K562 (cell line): ENCODE results near the gene LEAP2. TPM values are rescaled to one million over a fixed set of nuclear protein-coding genes. Genes with fewer than 3 reads are reported as not detected.

Experiments used
- ATAC-seq: fragments of 200-7000 bp; cut with Tn5 transposase; 3 replicates; pipeline ENCODE4 v1.9.1; 2020; ENCODE audit warnings: moderate library complexity
- BruUV-seq: library from RNA; stranded (reverse); fragments of 400-500 nt; replicated peaks from 2 replicates; lab custom pipeline; 2021; lab: Mats Ljungman, UMichigan
- CTCF ChIA-PET: fragments of 300-600 bp; formaldehyde crosslinking; extraction: SDS; loops from one replicate; lab custom pipeline; 2021; ENCODE audit warnings: low intra/inter-chr PET ratio; lab: Yijun Ruan, JAX
- POLR2A ChIA-PET: fragments of 300-600, 350-650 bp; sonication (Branson Sonifier 250); formaldehyde crosslinking; extraction: SDS; loops from one replicate; lab custom pipeline; 2021; ENCODE audit warnings: antibody characterized with exemption, inconsistent platforms; lab: Yijun Ruan, JAX
- DNase-seq, 4 experiments: peaks; one replicate each; pipeline versions ENCODE4 v3.0.0 to v3.0.0-alpha.2; 2011 to 2018; ENCODE audit warnings: low spot score in 3 of 4, mixed read lengths in 3 of 4; ENCODE audit errors: extremely low read depth in 1 of 4
- FAIRE-seq: peaks from 2 replicates; lab custom pipeline; 2011; peaks lifted over from hg19 to GRCh38; lab: Jason Lieb, UNC
- H2AFZ ChIP-seq: 2 replicates; pipeline ENCODE4 v1.6.0; 2011; ENCODE audit warnings: low read depth, low read length, control low read depth, inconsistent platforms
- H3K27ac ChIP-seq: fragments of 200-600 bp; 3 replicates; pipeline ENCODE4 v1.8.0; 2011; ENCODE audit warnings: low read depth, mild to moderate bottlenecking, control low read depth, inconsistent platforms, low read length, moderate library complexity, mixed read lengths; ENCODE audit errors: extremely low read depth
- H3K27me3 ChIP-seq, 2 experiments: fragments of 300-600 bp in 1 of 2; 2 replicates in 1 of 2; 3 replicates in 1 of 2; pipeline versions ENCODE4 v1.6.0 to v1.8.0; 2011; ENCODE audit warnings: inconsistent platforms in 2 of 2, low read length in 2 of 2, mild to moderate bottlenecking in 1 of 2, mixed read lengths in 1 of 2, moderate library complexity in 1 of 2; ENCODE audit not compliant: control insufficient read depth in 2 of 2, insufficient read depth in 2 of 2
- H3K36me3 ChIP-seq: fragments of 300-600 bp; 3 replicates; pipeline ENCODE4 v1.8.0; 2011; ENCODE audit warnings: mild to moderate bottlenecking, low read length, inconsistent platforms; ENCODE audit not compliant: control insufficient read depth, insufficient read depth
- H3K4me1 ChIP-seq, 2 experiments: fragments of 200-600 bp in 1 of 2; replicated peaks in 1 of 2; 2 replicates in 1 of 2; 3 replicates in 1 of 2; pipeline versions ENCODE4 v1.5.1 to v1.8.0; 2011; ENCODE audit warnings: inconsistent platforms in 2 of 2, low read length in 2 of 2, mild to moderate bottlenecking in 1 of 2, mixed read lengths in 1 of 2, moderate library complexity in 1 of 2; ENCODE audit not compliant: control insufficient read depth in 2 of 2, insufficient read depth in 2 of 2
- H3K4me2 ChIP-seq: 2 replicates; pipeline ENCODE4 v1.6.1; 2011; ENCODE audit warnings: low read length, control low read depth, inconsistent platforms, mixed read lengths; ENCODE audit not compliant: insufficient read depth
- H3K4me3 ChIP-seq: fragments of 200-600 bp; sonication (generic), shearing (Covaris generic); 2 replicates; pipeline ENCODE4 v1.5.1; 2016; ENCODE audit warnings: control low read depth, inconsistent platforms
- H3K79me2 ChIP-seq: fragments of 200-600 bp; 3 replicates; pipeline ENCODE4 v1.8.0; 2011; ENCODE audit warnings: low read length, inconsistent platforms; ENCODE audit not compliant: control insufficient read depth, insufficient read depth
- H3K9ac ChIP-seq, 2 experiments: 2 replicates each; pipeline versions ENCODE4 v1.6.0 to v1.6.1; 2011; ENCODE audit warnings: low read depth in 2 of 2, low read length in 2 of 2, control low read depth in 1 of 2, inconsistent platforms in 1 of 2, mild to moderate bottlenecking in 1 of 2, mixed read lengths in 1 of 2; ENCODE audit not compliant: insufficient read depth in 1 of 2
- H3K9me1 ChIP-seq: one replicate; pipeline ENCODE4 v1.6.0; 2011; ENCODE audit warnings: inconsistent platforms, mild to moderate bottlenecking, low read length, moderate library complexity; ENCODE audit not compliant: control insufficient read depth, insufficient read depth
- H3K9me3 ChIP-seq: replicated peaks from 2 replicates; pipeline ENCODE4 v1.5.1; 2011; ENCODE audit warnings: low read depth, low read length, inconsistent platforms; ENCODE audit not compliant: control insufficient read depth, insufficient read depth
- H4K20me1 ChIP-seq: replicated peaks from 2 replicates; pipeline ENCODE4 v1.6.1; 2011; ENCODE audit warnings: low read length, inconsistent platforms, mixed read lengths; ENCODE audit not compliant: control insufficient read depth, insufficient read depth
- CC2D1A ChIP-seq: fragments of 450-650 bp; IDR thresholded peaks from 2 replicates; pipeline ENCODE4 v1.6.1; 2017; ENCODE audit warnings: mild to moderate bottlenecking
- CREB1 ChIP-seq, 2 experiments: sonication (generic) in 1 of 2; formaldehyde crosslinking in 1 of 2; IDR thresholded peaks; 2 replicates each; pipeline versions ENCODE4 v1.6.1 to v1.8.0; 2012 to 2022; ENCODE audit warnings: inconsistent platforms in 1 of 2, mild to moderate bottlenecking in 1 of 2, missing genetic modification reagents in 1 of 2, moderate library complexity in 1 of 2
- NCOA6 ChIP-seq: fragments of 450-650 bp; IDR thresholded peaks from 2 replicates; pipeline ENCODE4 v1.6.1; 2017; ENCODE audit warnings: mild to moderate bottlenecking
- OTX1 ChIP-seq: fragments of 450-650 bp; formaldehyde crosslinking; IDR thresholded peaks from 2 replicates; pipeline ENCODE4 v1.4.0; 2022; ENCODE audit warnings: mild to moderate bottlenecking
- ZNF224 ChIP-seq: sonication (generic); formaldehyde crosslinking; IDR thresholded peaks from 2 replicates; pipeline ENCODE4 v1.8.0; 2022; ENCODE audit warnings: mild to moderate bottlenecking, missing genetic modification reagents
- ZNF239 ChIP-seq: fragments of 250-450 bp; sonication (Bioruptor Pico); IDR thresholded peaks from 2 replicates; pipeline ENCODE4 v1.4.0; 2020; ENCODE audit warnings: mild to moderate bottlenecking
- WGBS: fragments of 100-300 bp; shearing (Covaris generic); methylation state at CpG from one replicate; pipeline ENCODE4 v1.1.6; 2016; ENCODE audit warnings: low coverage, mixed read lengths; ENCODE audit not compliant: insufficient coverage; ENCODE audit errors: missing lambda C conversion rate; 5-methylcytosine and 5-hydroxymethylcytosine counted together
- in situ Hi-C: fragments of 300-500 bp; cut with MboI; formaldehyde crosslinking; loops from 4 replicates; pipeline ENCODE4 v1.15.0; 2018; ENCODE audit warnings: inconsistent platforms, mixed read lengths
- intact Hi-C: fragments of 100-400 bp; cut with micrococcal nuclease; formaldehyde crosslinking; loops from 2 replicates; pipeline ENCODE4 v1.14.2; 2022
- polyA plus RNA-seq, 8 experiments: library from polyadenylated mRNA; depleted of rRNA in 4 of 8; stranded (reverse) in 5 of 8; unstranded in 3 of 8; fragments of >200 nt; fragmentation: Nextera tagmentation in 2 of 8; fragmentation: Illumina TruSeq in 1 of 8; extraction: Ambion mirVana in 2 of 8; extraction: Trizol in 1 of 8; gene quantifications; 2 replicates each; pipeline versions ENCODE4 v1.2.1 to v1.2.3, GENCODE V29; 2011 to 2014; ENCODE audit warnings: inconsistent platforms in 1 of 8, missing spikeins in 1 of 8
- total RNA-seq, 7 experiments: library from RNA; depleted of rRNA in 6 of 7; stranded (reverse); fragments of >200 nt in 6 of 7; fragmentation: Illumina TruSeq in 2 of 7; extraction: Trizol in 2 of 7; gene quantifications; 2 replicates each; pipeline versions ENCODE4 v1.2.1 to v1.2.3, GENCODE V29; 2011 to 2021; ENCODE audit warnings: low replicate concordance in 1 of 7
- TF ChIP-seq, protein P1 (sequence below): sonication (generic); formaldehyde crosslinking; IDR thresholded peaks from 2 replicates; pipeline ENCODE4 v1.8.1; 2023; ENCODE audit warnings: mild to moderate bottlenecking, missing genetic modification reagents
- TF ChIP-seq, protein P2 (sequence below): sonication (generic); formaldehyde crosslinking; IDR thresholded peaks from 2 replicates; pipeline ENCODE4 v1.8.1; 2023; ENCODE audit warnings: mild to moderate bottlenecking, missing genetic modification reagents
- TF ChIP-seq, protein P3 (sequence below): fragments of 250-450 bp; sonication (Bioruptor Pico); IDR thresholded peaks from 2 replicates; pipeline ENCODE4 v1.4.0; 2020; ENCODE audit warnings: mild to moderate bottlenecking, moderate library complexity, borderline replicate concordance

The LEAP2 gene
- total and polyA plus RNA-seq, 9 of the 15 experiments (the other 6 are each of a cell fraction or from before 2014, with no cell fraction given) = 1.1 to 5.6 (median 2.5) TPM

DNA sequence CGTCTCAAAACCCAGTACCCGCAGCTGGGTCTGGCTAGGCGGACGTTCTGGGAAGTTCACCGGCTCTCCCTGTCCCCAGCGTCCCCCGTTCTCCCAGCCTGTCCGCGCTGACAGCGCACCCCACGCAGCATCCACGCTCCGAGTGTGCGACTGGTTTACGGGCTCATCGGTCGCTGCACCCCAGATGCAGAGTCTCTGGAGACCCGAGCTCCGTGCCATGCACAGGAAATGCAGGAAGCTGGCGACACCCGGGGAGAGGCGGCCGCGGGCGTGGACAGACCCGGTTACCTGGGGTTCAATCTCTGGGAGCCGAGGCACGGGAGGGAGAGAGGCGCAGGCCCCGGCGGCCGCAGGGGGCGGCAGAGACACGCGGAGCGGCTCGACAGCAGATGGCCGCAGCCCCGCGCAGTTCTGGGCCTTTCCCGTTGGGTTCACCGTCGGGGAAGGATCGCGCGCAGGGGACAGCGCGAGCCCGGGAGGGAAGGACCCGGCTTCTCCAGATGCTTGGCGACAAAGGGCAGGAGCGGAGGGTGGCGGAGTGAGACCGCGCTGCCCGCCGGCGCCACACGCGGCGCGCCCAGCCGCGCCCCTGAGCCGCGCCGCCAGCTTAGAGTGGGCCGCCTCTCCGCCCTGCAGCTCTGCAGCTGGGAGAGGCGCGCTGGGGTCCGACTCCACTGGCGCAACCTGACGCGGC is 43.6 kb upstream of the LEAP2 start:
- 2% methylated on average over 44 of the region's 75 CpGs for WGBS
- Histone ChIP-seq H3K36me3 (peaks cover 29% of the 10 kb centered on the region; the same call in 1 of the 3 replicates), H3K4me2 (peak overlapping the region; percentile 89), H3K9me3 (no peaks in the 10 kb centered on the region), H3K9ac (peak overlapping the region; percentile 92 to 100), H4K20me1 (no peaks in the 10 kb centered on the region), H3K9me1 (no peaks in the 10 kb centered on the region), H3K4me1 (peaks cover 18 to 29% of the 10 kb centered on the region in 2 experiments; a peak in 4 of 5 replicates), H3K27me3 (no peaks in the 10 kb centered on the region), H2AFZ (peak overlapping the region; percentile 97), H3K79me2 (peaks cover 23% of the 10 kb centered on the region), H3K4me3 (peak overlapping the region; percentile 74), H3K27ac (peak overlapping the region; percentile 92)
- in situ Hi-C loops = loop anchor here (5.0 kb wide), 1 partner anchor 73 kb away; no protein-coding TSS in a partner anchor
- POLR2A ChIA-PET = interaction anchor here (0.5 to 3.9 kb wide), 13 partner anchors 9 to 200 kb away, joined by 3 to 22 read pairs (median 3); partner anchors contain the start of genes GDF9 and UQCRQ
- FAIRE-seq (peak; percentile 49), DNase-seq (peak; percentile 79 to 89 (median 85)), ATAC-seq (peak; percentile 89)
- intact Hi-C loops = loop anchor here (1.0 kb wide), 2 partner anchors 36 to 53 kb away; partner anchors contain the start of genes GDF9 and UQCRQ
- no TSS peak for BruUV-seq
- CTCF ChIA-PET = interaction anchor here (0.7 to 2.1 kb wide), 4 partner anchors 36 to 418 kb away, joined by 3 to 13 read pairs (median 4); partner anchors contain the start of genes GDF9 and UQCRQ
- TF ChIP-seq, protein P1, sequence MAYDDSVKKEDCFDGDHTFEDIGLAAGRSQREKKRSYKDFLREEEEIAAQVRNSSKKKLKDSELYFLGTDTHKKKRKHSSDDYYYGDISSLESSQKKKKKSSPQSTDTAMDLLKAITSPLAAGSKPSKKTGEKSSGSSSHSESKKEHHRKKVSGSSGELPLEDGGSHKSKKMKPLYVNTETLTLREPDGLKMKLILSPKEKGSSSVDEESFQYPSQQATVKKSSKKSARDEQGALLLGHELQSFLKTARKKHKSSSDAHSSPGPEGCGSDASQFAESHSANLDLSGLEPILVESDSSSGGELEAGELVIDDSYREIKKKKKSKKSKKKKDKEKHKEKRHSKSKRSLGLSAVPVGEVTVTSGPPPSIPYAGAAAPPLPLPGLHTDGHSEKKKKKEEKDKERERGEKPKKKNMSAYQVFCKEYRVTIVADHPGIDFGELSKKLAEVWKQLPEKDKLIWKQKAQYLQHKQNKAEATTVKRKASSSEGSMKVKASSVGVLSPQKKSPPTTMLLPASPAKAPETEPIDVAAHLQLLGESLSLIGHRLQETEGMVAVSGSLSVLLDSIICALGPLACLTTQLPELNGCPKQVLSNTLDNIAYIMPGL (CRISPR knock-in tag) = peak; percentile 95
- TF ChIP-seq OTX1 (no peak), CC2D1A (0 out of 2 replicates have a peak, but pooled peaks have one; percentile 24), NCOA6 (peak; percentile 89), ZNF224 (CRISPR knock-in tag) (peak; percentile 61; the same call in 1 of the 2 replicates), ZNF239 (CRISPR knock-in tag) (no peak), CREB1 (IDR thresholded peaks at IDR 0.05) (peak; percentile 48), CREB1 (CRISPR knock-in tag; IDR thresholded peaks at IDR 0.05) (0 out of 2 replicates have a peak, but pooled peaks have one; percentile 33)
- TF ChIP-seq, protein P2, sequence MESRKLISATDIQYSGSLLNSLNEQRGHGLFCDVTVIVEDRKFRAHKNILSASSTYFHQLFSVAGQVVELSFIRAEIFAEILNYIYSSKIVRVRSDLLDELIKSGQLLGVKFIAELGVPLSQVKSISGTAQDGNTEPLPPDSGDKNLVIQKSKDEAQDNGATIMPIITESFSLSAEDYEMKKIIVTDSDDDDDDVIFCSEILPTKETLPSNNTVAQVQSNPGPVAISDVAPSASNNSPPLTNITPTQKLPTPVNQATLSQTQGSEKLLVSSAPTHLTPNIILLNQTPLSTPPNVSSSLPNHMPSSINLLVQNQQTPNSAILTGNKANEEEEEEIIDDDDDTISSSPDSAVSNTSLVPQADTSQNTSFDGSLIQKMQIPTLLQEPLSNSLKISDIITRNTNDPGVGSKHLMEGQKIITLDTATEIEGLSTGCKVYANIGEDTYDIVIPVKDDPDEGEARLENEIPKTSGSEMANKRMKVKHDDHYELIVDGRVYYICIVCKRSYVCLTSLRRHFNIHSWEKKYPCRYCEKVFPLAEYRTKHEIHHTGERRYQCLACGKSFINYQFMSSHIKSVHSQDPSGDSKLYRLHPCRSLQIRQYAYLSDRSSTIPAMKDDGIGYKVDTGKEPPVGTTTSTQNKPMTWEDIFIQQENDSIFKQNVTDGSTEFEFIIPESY = peak; percentile 17; the same call in 1 of the 2 replicates
- TF ChIP-seq, protein P3, sequence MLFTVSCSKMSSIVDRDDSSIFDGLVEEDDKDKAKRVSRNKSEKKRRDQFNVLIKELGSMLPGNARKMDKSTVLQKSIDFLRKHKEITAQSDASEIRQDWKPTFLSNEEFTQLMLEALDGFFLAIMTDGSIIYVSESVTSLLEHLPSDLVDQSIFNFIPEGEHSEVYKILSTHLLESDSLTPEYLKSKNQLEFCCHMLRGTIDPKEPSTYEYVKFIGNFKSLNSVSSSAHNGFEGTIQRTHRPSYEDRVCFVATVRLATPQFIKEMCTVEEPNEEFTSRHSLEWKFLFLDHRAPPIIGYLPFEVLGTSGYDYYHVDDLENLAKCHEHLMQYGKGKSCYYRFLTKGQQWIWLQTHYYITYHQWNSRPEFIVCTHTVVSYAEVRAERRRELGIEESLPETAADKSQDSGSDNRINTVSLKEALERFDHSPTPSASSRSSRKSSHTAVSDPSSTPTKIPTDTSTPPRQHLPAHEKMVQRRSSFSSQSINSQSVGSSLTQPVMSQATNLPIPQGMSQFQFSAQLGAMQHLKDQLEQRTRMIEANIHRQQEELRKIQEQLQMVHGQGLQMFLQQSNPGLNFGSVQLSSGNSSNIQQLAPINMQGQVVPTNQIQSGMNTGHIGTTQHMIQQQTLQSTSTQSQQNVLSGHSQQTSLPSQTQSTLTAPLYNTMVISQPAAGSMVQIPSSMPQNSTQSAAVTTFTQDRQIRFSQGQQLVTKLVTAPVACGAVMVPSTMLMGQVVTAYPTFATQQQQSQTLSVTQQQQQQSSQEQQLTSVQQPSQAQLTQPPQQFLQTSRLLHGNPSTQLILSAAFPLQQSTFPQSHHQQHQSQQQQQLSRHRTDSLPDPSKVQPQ (CRISPR knock-in tag) = no peak
